Endodermal cell (in vitro differentiated cells): ENCODE data around the gene AFF3. TPM values are rescaled to one million over a fixed set of nuclear protein-coding genes. Genes with fewer than 3 reads are reported as not detected.

Experiments
- DNase-seq: peaks from one replicate; pipeline ENCODE4 v3.0.0-alpha.2; 2017
- H3K27ac ChIP-seq: 2 replicates; pipeline ENCODE4 v1.5.1; 2013; ENCODE audit warnings: mild to moderate bottlenecking, low read depth, low read length, moderate library complexity
- H3K27me3 ChIP-seq: 2 replicates; pipeline ENCODE4 v1.6.1; 2013; ENCODE audit warnings: mild to moderate bottlenecking, low read length, moderate library complexity; ENCODE audit not compliant: insufficient read depth, control insufficient read depth, poor library complexity, severe bottlenecking
- H3K36me3 ChIP-seq: 2 replicates; pipeline ENCODE4 v1.7.0; 2013; ENCODE audit warnings: mild to moderate bottlenecking, low read length, moderate library complexity; ENCODE audit not compliant: control insufficient read depth, insufficient read depth
- H3K4me1 ChIP-seq: one replicate; pipeline ENCODE4 v1.7.0; 2013; ENCODE audit warnings: low read length; ENCODE audit not compliant: control insufficient read depth, insufficient read depth
- H3K4me3 ChIP-seq: 2 replicates; pipeline ENCODE4 v1.5.1; 2013; ENCODE audit warnings: mild to moderate bottlenecking, low read length, moderate library complexity
- H3K9ac ChIP-seq: 2 replicates; pipeline ENCODE4 v1.6.1; 2013; ENCODE audit warnings: mild to moderate bottlenecking, low read length, moderate library complexity; ENCODE audit not compliant: poor library complexity, severe bottlenecking; ENCODE audit errors: extremely low read depth
- H3K9me3 ChIP-seq: 2 replicates; pipeline ENCODE4 v1.6.1; 2013; ENCODE audit warnings: mild to moderate bottlenecking, low read length, moderate library complexity; ENCODE audit not compliant: control insufficient read depth
- H3K27ac Mint-ChIP-seq: 2 replicates; pipeline ENCODE4 v1.8.0; 2020; ENCODE audit warnings: mixed read lengths
- H3K27me3 Mint-ChIP-seq: 2 replicates; pipeline ENCODE4 v1.8.0; 2021; ENCODE audit warnings: mild to moderate bottlenecking, mixed read lengths; ENCODE audit not compliant: insufficient read depth
- H3K36me3 Mint-ChIP-seq: 2 replicates; pipeline ENCODE4 v1.8.0; 2020; ENCODE audit warnings: low read depth, mixed read lengths
- H3K4me1 Mint-ChIP-seq: 2 replicates; pipeline ENCODE4 v1.8.0; 2020; ENCODE audit warnings: mixed read lengths
- H3K4me3 Mint-ChIP-seq: 2 replicates; pipeline ENCODE4 v1.8.0; 2020; ENCODE audit warnings: mild to moderate bottlenecking, moderate library complexity, mixed read lengths
- H3K9me3 Mint-ChIP-seq: 2 replicates; pipeline ENCODE4 v1.8.0; 2020; ENCODE audit warnings: mild to moderate bottlenecking, mixed read lengths
- WGBS, 2 experiments: methylation state at CpG; one replicate each; pipeline versions ENCODE4 v1.1.5 to v1.1.7; 2013; ENCODE audit warnings: missing lambda C conversion rate in 2 of 2, mixed read lengths in 1 of 2; ENCODE audit not compliant: insufficient coverage in 1 of 2, insufficient read length in 1 of 2; 5-methylcytosine and 5-hydroxymethylcytosine counted together
- total RNA-seq, 2 donors: library from RNA; stranded (reverse); fragmentation: NEBNext Ultra II Directional in 1 of 2; extraction: Animal tissue kit (Norgen Biotek cat#: 25700) in 1 of 2; gene quantifications; 2 replicates in 1 of 2; 3 replicates in 1 of 2; pipeline ENCODE4 v1.2.1, GENCODE V29; 2021
- TF ChIP-seq, protein P1 (sequence below): fragments of 200-600 bp; sonication (generic); conservative IDR thresholded peaks from 2 replicates; pipeline ENCODE4 v1.5.0; 2021; ENCODE audit warnings: antibody characterized with exemption, mild to moderate bottlenecking

Gene AFF3
- total RNA-seq, 2 donors from 2014 or later = 0.62 to 0.73 TPM

DNA sequence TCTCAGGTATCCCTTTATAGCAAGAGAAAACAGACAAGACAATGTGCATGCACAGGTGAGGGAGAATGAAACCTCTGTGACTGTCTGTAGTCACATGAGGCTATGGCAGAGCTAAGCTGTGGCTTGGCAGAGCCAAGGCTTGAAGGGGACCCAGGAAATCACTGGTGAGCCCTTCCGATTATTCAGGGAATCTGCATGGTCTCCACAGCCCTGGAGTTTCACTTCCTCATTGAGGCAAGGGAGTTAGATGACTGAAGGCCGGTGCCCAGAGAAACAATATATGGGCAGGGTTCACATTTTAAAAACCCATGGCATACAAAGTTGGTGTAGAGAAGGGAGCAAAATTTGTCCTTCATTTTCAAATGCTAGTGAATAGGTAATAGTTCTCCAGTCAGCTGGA, 508.2 kb downstream of the AFF3 start:
- Mint-ChIP-seq H3K27me3 (no peaks in the 10 kb centered on the region), H3K4me1 (peaks cover 5% of the 10 kb centered on the region), H3K27ac (no peak overlapping the region), H3K36me3 (no peaks in the 10 kb centered on the region), H3K4me3 (no peak overlapping the region), H3K9me3 (peaks cover 9% of the 10 kb centered on the region)
- H3K36me3 ChIP-seq = no peaks in the 10 kb centered on the region
- H3K27ac ChIP-seq = no peak overlapping the region
- no peaks in the 10 kb centered on the region for H3K27me3 ChIP-seq
- H3K4me1 ChIP-seq = no peaks in the 10 kb centered on the region
- no peaks in the 10 kb centered on the region for H3K9me3 ChIP-seq
- WGBS, 2 experiments = 94 to 100% methylated on average over 2 of the region's 2 CpGs
- H3K9ac ChIP-seq = no peak overlapping the region
- no peak overlapping the region for H3K4me3 ChIP-seq
- TF ChIP-seq, protein P1, sequence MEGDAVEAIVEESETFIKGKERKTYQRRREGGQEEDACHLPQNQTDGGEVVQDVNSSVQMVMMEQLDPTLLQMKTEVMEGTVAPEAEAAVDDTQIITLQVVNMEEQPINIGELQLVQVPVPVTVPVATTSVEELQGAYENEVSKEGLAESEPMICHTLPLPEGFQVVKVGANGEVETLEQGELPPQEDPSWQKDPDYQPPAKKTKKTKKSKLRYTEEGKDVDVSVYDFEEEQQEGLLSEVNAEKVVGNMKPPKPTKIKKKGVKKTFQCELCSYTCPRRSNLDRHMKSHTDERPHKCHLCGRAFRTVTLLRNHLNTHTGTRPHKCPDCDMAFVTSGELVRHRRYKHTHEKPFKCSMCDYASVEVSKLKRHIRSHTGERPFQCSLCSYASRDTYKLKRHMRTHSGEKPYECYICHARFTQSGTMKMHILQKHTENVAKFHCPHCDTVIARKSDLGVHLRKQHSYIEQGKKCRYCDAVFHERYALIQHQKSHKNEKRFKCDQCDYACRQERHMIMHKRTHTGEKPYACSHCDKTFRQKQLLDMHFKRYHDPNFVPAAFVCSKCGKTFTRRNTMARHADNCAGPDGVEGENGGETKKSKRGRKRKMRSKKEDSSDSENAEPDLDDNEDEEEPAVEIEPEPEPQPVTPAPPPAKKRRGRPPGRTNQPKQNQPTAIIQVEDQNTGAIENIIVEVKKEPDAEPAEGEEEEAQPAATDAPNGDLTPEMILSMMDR = no peak
- no peak for DNase-seq

DNA sequence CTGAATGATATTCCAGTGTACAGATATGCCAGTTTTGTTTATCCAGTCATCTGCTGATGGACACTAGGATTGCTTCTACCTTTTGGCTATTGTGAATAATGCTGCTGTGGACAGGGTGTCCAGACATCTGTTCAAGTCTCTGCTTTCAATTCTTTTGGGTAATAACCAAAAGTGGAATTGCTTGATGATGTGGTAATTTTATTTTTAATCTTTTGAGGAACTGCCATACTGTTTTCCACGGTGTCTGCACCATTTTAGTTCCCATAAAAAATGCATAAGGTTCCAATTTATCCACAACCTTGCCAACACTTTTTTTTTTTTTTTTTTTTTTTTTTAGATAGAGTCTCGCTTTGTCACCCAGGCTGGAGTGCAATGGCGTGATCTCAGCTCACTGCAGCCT, 510.7 kb downstream of the AFF3 start:
- Histone ChIP-seq H3K27me3 (no peaks in the 10 kb centered on the region), H3K36me3 (no peaks in the 10 kb centered on the region), H3K4me3 (no peak overlapping the region), H3K9ac (no peak overlapping the region), H3K27ac (no peak overlapping the region), H3K9me3 (no peaks in the 10 kb centered on the region), H3K4me1 (no peaks in the 10 kb centered on the region)
- Mint-ChIP-seq H3K27me3 (no peaks in the 10 kb centered on the region), H3K9me3 (peaks cover 9% of the 10 kb centered on the region), H3K4me1 (peaks cover 14% of the 10 kb centered on the region), H3K36me3 (no peaks in the 10 kb centered on the region), H3K4me3 (no peak overlapping the region), H3K27ac (no peak overlapping the region)
- DNase-seq = no peak
- 97% methylated on average over 2 of the region's 3 CpGs; no CpG with 5 or more reads in 1 of the 2 experiments for WGBS, 2 experiments
- TF ChIP-seq, protein P1 = no peak

DNA sequence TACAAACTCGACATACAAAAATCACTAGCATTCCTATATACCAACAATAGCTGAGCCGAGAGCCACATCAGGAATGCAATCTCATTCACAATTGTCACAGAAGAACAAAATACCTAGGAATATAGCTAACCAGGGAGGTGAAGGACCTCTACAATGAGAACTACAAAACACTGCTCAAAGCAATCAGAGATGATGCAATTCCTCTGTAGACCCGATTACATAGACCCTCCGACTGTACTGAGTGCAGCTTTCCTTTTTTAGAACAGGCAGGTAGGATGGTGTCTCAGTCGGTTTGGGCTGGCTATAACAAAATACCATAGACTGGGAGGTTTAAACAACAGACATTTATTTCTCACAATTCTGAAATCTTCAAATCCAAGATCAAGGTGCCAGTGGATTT, 513.1 kb downstream of the AFF3 start:
- no peaks in the 10 kb centered on the region for H3K27me3 ChIP-seq
- no peak overlapping the region for H3K4me3 Mint-ChIP-seq
- no peaks in the 10 kb centered on the region for H3K36me3 ChIP-seq
- no peak overlapping the region for H3K9ac ChIP-seq
- no peak for DNase-seq
- no peak overlapping the region for H3K27ac ChIP-seq
- no peaks in the 10 kb centered on the region for H3K36me3 Mint-ChIP-seq
- no peaks in the 10 kb centered on the region for H3K27me3 Mint-ChIP-seq
- H3K4me1 ChIP-seq = no peaks in the 10 kb centered on the region
- 93 to 96% methylated on average over 4 to 5 of the region's 5 CpGs for WGBS, 2 experiments
- H3K27ac Mint-ChIP-seq = no peak overlapping the region
- no peak overlapping the region for H3K4me3 ChIP-seq
- H3K9me3 ChIP-seq = no peaks in the 10 kb centered on the region
- peaks cover 9% of the 10 kb centered on the region for H3K9me3 Mint-ChIP-seq
- TF ChIP-seq, protein P1 = no peak
- peaks cover 14% of the 10 kb centered on the region for H3K4me1 Mint-ChIP-seq
